Mucosa of descending colon (tissue), 3 donors: ENCODE data around the gene MVB12A. TPM values are rescaled to one million over a fixed set of nuclear protein-coding genes. Genes with fewer than 3 reads are reported as not detected.

ENCODE experiments used
- ATAC-seq: fragments of 200-7000 bp; cut with Tn5 transposase; one replicate; pipeline ENCODE4 v1.9.1; 2020; ENCODE audit warnings: mild to moderate bottlenecking, moderate library complexity
- DNase-seq, 3 donors: peaks; one replicate each; pipeline ENCODE4 v3.0.0-alpha.2; 2020
- H3K36me3 ChIP-seq: fragments of 200-600 bp; one replicate; pipeline ENCODE4 v1.8.0; 2021; ENCODE audit warnings: low read depth, mild to moderate bottlenecking
- H3K4me1 ChIP-seq: fragments of 200-600 bp; one replicate; pipeline ENCODE4 v1.8.0; 2021; ENCODE audit warnings: low read depth, mild to moderate bottlenecking
- H3K4me3 ChIP-seq: fragments of 200-600 bp; one replicate; pipeline ENCODE4 v1.8.0; 2021; ENCODE audit warnings: mild to moderate bottlenecking
- H3K9me3 ChIP-seq: fragments of 200-600 bp; one replicate; pipeline ENCODE4 v1.8.0; 2021; ENCODE audit warnings: mild to moderate bottlenecking
- CTCF ChIP-seq: fragments of 200-600 bp; IDR thresholded peaks from one replicate; pipeline ENCODE4 v1.8.0; 2022; ENCODE audit warnings: antibody characterized with exemption, mild to moderate bottlenecking
- intact Hi-C, 2 donors: fragments of 100-400 bp; cut with DNase I in 1 of 2; cut with micrococcal nuclease in 1 of 2; formaldehyde crosslinking; loops; one replicate each; pipeline versions ENCODE4 v1.11.0 to v1.11.1; 2022; cut with DNase I, micrococcal nuclease
- long read RNA-seq, 2 donors: library from polyadenylated mRNA; unstranded; transcript quantifications; one replicate each; pipeline ENCODE4 v2.0.0, GENCODE V29; 2019 to 2021
- total RNA-seq, 3 donors: library from RNA; stranded (reverse); fragmentation: NEBNext Ultra II Directional in 2 of 3; extraction: Animal tissue kit (Norgen Biotek cat#: 25700) in 2 of 3; gene quantifications; one replicate each; pipeline versions ENCODE4 v1.2.1 to v1.2.4, GENCODE V29; 2021 to 2023
- donor health status: DM: no; HTN: no; CAD: no; lungs with moderate emphysema.
- donor health status: DM: no; HTN: no; CAD: no.
- donor health status: DM: no; HTN: yes; CAD: no.

MVB12A gene
- 10 to 100 TPM; 42.7 to 53.3 (median 52.1) TPM for total RNA-seq
- long read RNA-seq, donor 1, transcript MVB12A-201 (9 exons, 2,223 nt) = major isoform, 56 of 63 reads
- long read RNA-seq, donor 1, partial matches to known transcripts = 4 of 63 reads
- long read RNA-seq, donor 1, other reads (novel, unspliced or antisense) = 1 of 63 reads
- long read RNA-seq, donor 2, transcript MVB12A-201 (9 exons, 2,223 nt) = major isoform, 61 of 67 reads
- long read RNA-seq, donor 2, partial matches to known transcripts = 0 of 67 reads
- long read RNA-seq, donor 2, other reads (novel, unspliced or antisense) = 6 of 67 reads

- Histone ChIP-seq H3K36me3 (no peaks in the 10 kb centered on the region), H3K4me1 (peaks cover 11% of the 10 kb centered on the region), H3K4me3 (peak within 1 kb of the TSS; percentile 65), H3K9me3 (no peaks in the 10 kb centered on the region)
- DNase-seq = peak; percentile 97 to 99 (median 97)
- TF ChIP-seq CTCF = no peak
- intact Hi-C loops = no loop called here
- ATAC-seq = peak; percentile 99
These were observed at the start of gene MVB12A for GRCh38 chr19:17419621-17420474. Gene MVB12A (plus strand): TSS chr19:17420047. CDS start chr19:17420136, 89 bp downstream.

GRCh38 chr19:17376935-17377600, 42.8 kb upstream of the MVB12A start, which contains the start of gene PLVAP:
Gene PLVAP (minus strand): TSS chr19:17377342. CDS start chr19:17377288, 54 bp downstream.
- TF ChIP-seq CTCF = no peak
- H3K4me3 ChIP-seq = no peak within 1 kb of the TSS
- no peaks in the 10 kb centered on the region for H3K9me3 ChIP-seq
- DNase-seq (no peak), ATAC-seq (no peak)
- intact Hi-C loops = no loop called here
- H3K36me3 ChIP-seq = no peaks in the 10 kb centered on the region
- no peaks in the 10 kb centered on the region for H3K4me1 ChIP-seq

- Histone ChIP-seq H3K36me3 (no peaks in the 10 kb centered on the region), H3K4me1 (peaks cover 6% of the 10 kb centered on the region), H3K9me3 (no peaks in the 10 kb centered on the region), H3K4me3 (no peak overlapping the region)
- TF ChIP-seq CTCF = no peak
- ATAC-seq (no peak), DNase-seq (no peak)
- intact Hi-C loops = no loop called here
These were observed 41.6 kb upstream of the MVB12A start for GRCh38 chr19:17378271-17378670.

GRCh38 chr19:17379221-17379631, 40.6 kb upstream of the MVB12A start:
- H3K9me3 ChIP-seq = no peaks in the 10 kb centered on the region
- ATAC-seq (no peak), DNase-seq (no peak)
- H3K4me1 ChIP-seq = peaks cover 6% of the 10 kb centered on the region
- TF ChIP-seq CTCF = no peak
- H3K36me3 ChIP-seq = no peaks in the 10 kb centered on the region
- no peak overlapping the region for H3K4me3 ChIP-seq
- intact Hi-C loops = no loop called here

- intact Hi-C loops = no loop called here
- no peaks in the 10 kb centered on the region for H3K36me3 ChIP-seq
- TF ChIP-seq CTCF = no peak
- peaks cover 6% of the 10 kb centered on the region for H3K4me1 ChIP-seq
- ATAC-seq (no peak), DNase-seq (no peak)
- H3K4me3 ChIP-seq = no peak overlapping the region
- no peaks in the 10 kb centered on the region for H3K9me3 ChIP-seq
These were observed 39.3 kb upstream of the MVB12A start for GRCh38 chr19:17380426-17381138.
